ENCODE data around the gene UPK2.

UPK2 gene

DNA sequence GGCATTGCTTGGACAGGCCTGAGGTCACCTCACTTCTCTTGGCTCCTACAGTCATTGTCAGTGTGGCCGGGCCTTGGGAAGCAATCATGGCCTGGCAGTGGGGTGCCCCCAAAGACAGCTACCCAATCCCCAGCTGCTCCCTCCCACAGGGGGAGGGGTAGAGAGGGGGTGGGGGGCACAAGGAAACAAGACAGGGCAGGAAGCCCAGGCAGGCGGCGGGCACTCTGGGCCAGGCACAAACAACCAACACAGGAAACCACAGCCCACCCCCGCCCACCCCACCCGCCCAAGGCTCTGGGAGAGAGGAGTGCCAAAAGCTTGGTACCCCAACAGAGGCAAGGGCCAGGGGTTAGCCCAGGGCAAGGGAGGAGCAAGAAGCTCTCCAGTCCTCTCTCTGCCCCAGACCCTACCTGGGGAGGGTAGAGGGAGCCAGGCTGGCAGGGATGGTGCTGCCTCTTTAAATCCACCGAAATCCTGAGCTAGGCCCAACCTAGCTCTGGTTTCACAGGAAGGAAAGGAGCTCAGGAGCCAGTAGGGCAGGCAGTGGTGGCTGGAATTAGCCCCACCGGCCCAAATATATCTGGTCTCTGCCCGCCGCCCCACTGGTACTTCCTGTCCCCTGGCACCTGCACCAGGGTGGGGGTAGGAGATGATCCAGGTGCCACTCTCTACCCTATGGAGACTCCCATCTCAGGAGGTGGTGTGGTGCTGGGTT is 42.5 kb upstream of the UPK2 start:
- Histone ChIP-seq H2AFZ (ENCODE audit: low read depth, low read length) (no peak overlapping the region), H3K9me3 (ENCODE audit: insufficient read depth, low read length, severe bottlenecking) (no peaks in the 10 kb centered on the region), H3K36me3 (ENCODE audit: insufficient read depth, low read length) (no peaks in the 10 kb centered on the region; the same call in 1 of the 2 replicates), H3K27me3 (ENCODE audit: insufficient read depth, low read length, poor library complexity) (no peaks in the 10 kb centered on the region), H3K4me3 (ENCODE audit: low read depth in 1 of 2, low read length in 2 of 2) (peak overlapping the region in 1 of 2 experiments; percentile 35; a peak in 1 of 4 replicates), H3K4me1 (ENCODE audit: insufficient read depth, low read length) (peaks cover 72% of the 10 kb centered on the region), H3K9ac (ENCODE audit: low read depth, low read length) (peak overlapping the region; percentile 50), H3K79me2 (ENCODE audit: insufficient read depth, low read length) (peaks cover 59% of the 10 kb centered on the region), H4K20me1 (ENCODE audit: insufficient read depth, low read length) (no peaks in the 10 kb centered on the region), H3K27ac (ENCODE audit: low read length) (peak overlapping the region; percentile 94), H3K4me2 (ENCODE audit: insufficient read depth, low read length) (peak overlapping the region; percentile 54)
- TF ChIP-seq, protein P1, sequence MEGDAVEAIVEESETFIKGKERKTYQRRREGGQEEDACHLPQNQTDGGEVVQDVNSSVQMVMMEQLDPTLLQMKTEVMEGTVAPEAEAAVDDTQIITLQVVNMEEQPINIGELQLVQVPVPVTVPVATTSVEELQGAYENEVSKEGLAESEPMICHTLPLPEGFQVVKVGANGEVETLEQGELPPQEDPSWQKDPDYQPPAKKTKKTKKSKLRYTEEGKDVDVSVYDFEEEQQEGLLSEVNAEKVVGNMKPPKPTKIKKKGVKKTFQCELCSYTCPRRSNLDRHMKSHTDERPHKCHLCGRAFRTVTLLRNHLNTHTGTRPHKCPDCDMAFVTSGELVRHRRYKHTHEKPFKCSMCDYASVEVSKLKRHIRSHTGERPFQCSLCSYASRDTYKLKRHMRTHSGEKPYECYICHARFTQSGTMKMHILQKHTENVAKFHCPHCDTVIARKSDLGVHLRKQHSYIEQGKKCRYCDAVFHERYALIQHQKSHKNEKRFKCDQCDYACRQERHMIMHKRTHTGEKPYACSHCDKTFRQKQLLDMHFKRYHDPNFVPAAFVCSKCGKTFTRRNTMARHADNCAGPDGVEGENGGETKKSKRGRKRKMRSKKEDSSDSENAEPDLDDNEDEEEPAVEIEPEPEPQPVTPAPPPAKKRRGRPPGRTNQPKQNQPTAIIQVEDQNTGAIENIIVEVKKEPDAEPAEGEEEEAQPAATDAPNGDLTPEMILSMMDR (IDR thresholded peaks at IDR 0.05; ENCODE audit: borderline replicate concordance, extremely low read depth, low read length, poor library complexity, severe bottlenecking) = no peak
- TF ChIP-seq EZH2 (IDR thresholded peaks at IDR 0.05; ENCODE audit: borderline replicate concordance, low read depth, low read length, severe bottlenecking) = no peak
- ATAC-seq (ENCODE audit: insufficient read depth, low read depth) = peak; percentile 64
- peak; percentile 87 for DNase-seq

DNA sequence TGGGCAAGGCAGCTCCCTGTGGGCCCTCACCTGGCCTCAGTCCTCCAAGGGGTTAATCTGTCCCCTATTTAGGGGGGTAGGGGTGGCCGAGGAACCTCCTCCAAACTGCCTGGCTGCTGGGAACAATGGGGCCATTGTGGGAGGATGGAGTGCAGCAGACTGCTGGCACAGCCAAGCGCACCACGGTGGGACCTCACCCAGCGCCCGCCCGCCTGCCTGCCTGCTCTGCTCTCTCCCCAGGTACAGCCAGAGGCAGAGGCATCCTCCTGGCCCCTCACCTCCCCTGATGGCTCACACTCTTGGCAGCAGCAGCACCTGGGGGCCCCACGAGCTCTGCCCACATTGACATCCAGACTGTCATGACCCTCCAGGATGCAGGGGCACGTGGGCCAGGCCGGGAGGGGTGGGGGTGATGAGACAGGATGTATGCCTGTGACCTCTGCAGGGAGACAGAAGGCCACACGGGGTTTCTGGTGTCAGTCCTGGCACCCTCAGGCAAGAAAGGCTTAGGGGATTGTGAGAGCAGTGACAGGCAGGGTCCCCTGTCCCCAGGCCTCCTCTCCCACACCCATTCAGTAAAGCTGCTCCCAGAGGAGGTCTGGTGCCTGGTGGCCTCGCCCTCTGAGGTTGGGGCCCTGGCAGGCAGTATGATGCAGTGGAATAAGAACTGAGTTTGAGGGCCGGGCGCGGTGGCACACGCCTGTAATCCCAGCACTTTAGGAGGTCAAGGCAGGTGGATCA is 41.8 kb upstream of the UPK2 start:
- no peaks in the 10 kb centered on the region for H3K9me3 ChIP-seq (ENCODE audit: insufficient read depth, low read length, severe bottlenecking)
- H3K4me2 ChIP-seq (ENCODE audit: insufficient read depth, low read length) = peak overlapping the region; percentile 54
- no peaks in the 10 kb centered on the region for H3K27me3 ChIP-seq (ENCODE audit: insufficient read depth, low read length, poor library complexity)
- H3K9ac ChIP-seq (ENCODE audit: low read depth, low read length) = peak overlapping the region; percentile 50
- peak; percentile 79 for ATAC-seq (ENCODE audit: insufficient read depth, low read depth)
- H3K4me1 ChIP-seq (ENCODE audit: insufficient read depth, low read length) = peaks cover 79% of the 10 kb centered on the region
- TF ChIP-seq, protein P1 (IDR thresholded peaks at IDR 0.05; ENCODE audit: borderline replicate concordance, extremely low read depth, low read length, poor library complexity, severe bottlenecking) = no peak
- no peak for TF ChIP-seq EZH2 (IDR thresholded peaks at IDR 0.05; ENCODE audit: borderline replicate concordance, low read depth, low read length, severe bottlenecking)
- peak; percentile 89 for DNase-seq
- H4K20me1 ChIP-seq (ENCODE audit: insufficient read depth, low read length) = no peaks in the 10 kb centered on the region
- H3K79me2 ChIP-seq (ENCODE audit: insufficient read depth, low read length) = peaks cover 66% of the 10 kb centered on the region
- no peak overlapping the region; the same call in 1 of the 2 replicates for H2AFZ ChIP-seq (ENCODE audit: low read depth, low read length)
- H3K36me3 ChIP-seq (ENCODE audit: insufficient read depth, low read length) = no peaks in the 10 kb centered on the region; the same call in 1 of the 2 replicates
- peak overlapping the region in 1 of 2 experiments; percentile 35; a peak in 1 of 4 replicates for H3K4me3 ChIP-seq (ENCODE audit: low read depth in 1 of 2, low read length in 2 of 2)
- H3K27ac ChIP-seq (ENCODE audit: low read length) = peak overlapping the region; percentile 94

DNA sequence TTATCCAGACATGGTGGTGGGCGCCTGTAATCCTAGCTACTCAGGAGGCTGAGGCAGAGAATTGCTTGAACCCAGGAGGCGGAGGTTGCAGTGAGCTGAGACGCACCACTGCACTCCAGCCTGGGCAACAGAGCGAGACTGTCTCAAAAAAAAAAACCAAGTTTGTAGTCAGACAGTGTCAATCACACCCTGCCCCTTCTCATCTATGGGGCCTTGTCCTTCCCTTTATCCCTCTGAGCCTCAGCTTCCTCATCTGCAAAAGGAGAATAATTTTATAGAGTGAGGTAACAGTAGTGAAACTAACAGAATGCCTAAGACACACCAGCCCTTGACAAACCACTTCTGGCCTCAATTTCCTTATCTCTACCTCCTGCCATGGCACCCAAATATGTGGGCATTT is 41.1 kb upstream of the UPK2 start:
- H3K9me3 ChIP-seq (ENCODE audit: insufficient read depth, low read length, severe bottlenecking) = no peaks in the 10 kb centered on the region
- no peaks in the 10 kb centered on the region; the same call in 1 of the 2 replicates for H3K36me3 ChIP-seq (ENCODE audit: insufficient read depth, low read length)
- no peaks in the 10 kb centered on the region for H3K27me3 ChIP-seq (ENCODE audit: insufficient read depth, low read length, poor library complexity)
- peaks cover 86% of the 10 kb centered on the region for H3K4me1 ChIP-seq (ENCODE audit: insufficient read depth, low read length)
- peak overlapping the region; percentile 50 for H3K9ac ChIP-seq (ENCODE audit: low read depth, low read length)
- H3K27ac ChIP-seq (ENCODE audit: low read length) = peak overlapping the region; percentile 94
- TF ChIP-seq EZH2 (IDR thresholded peaks at IDR 0.05; ENCODE audit: borderline replicate concordance, low read depth, low read length, severe bottlenecking) = no peak
- TF ChIP-seq, protein P1 (IDR thresholded peaks at IDR 0.05; ENCODE audit: borderline replicate concordance, extremely low read depth, low read length, poor library complexity, severe bottlenecking) = no peak
- peaks cover 69% of the 10 kb centered on the region for H3K79me2 ChIP-seq (ENCODE audit: insufficient read depth, low read length)
- 0 out of 2 replicates have a peak, but pooled peaks cover 5% of the 10 kb centered on the region for H4K20me1 ChIP-seq (ENCODE audit: insufficient read depth, low read length)
- ATAC-seq (ENCODE audit: insufficient read depth, low read depth) (no peak), DNase-seq (no peak)
- peak overlapping the region; percentile 54; the same call in 1 of the 2 replicates for H3K4me2 ChIP-seq (ENCODE audit: insufficient read depth, low read length)
- H3K4me3 ChIP-seq (ENCODE audit: low read depth in 1 of 2, low read length in 2 of 2) = no peak overlapping the region; a peak in 1 of 4 replicates
- H2AFZ ChIP-seq (ENCODE audit: low read depth, low read length) = no peak overlapping the region
